CD4-positive, alpha-beta memory T cell (primary cell): ENCODE measurements around the gene EML5. TPM values are rescaled to one million over a fixed set of nuclear protein-coding genes. Genes with fewer than 3 reads are reported as not detected.

Source experiments
- CTCF ChIA-PET: fragments of 350-600 bp; sonication (Branson Sonifier 250); formaldehyde crosslinking; loops from one replicate; lab custom pipeline; 2021; ENCODE audit warnings: inconsistent platforms; ENCODE audit not compliant: partially characterized antibody; lab: Charles Lee
- POLR2A ChIA-PET: fragments of 350-600 bp; sonication (Branson Sonifier 250); formaldehyde crosslinking; loops from one replicate; lab custom pipeline; 2021; ENCODE audit not compliant: partially characterized antibody; lab: Charles Lee
- DNase-seq, 5 donors: peaks; one replicate each; pipeline versions ENCODE4 v3.0.0 to v3.0.0-alpha.2; 2020 to 2022; ENCODE audit warnings: mixed read lengths in 1 of 5
- H3K27ac ChIP-seq: one replicate; pipeline ENCODE4 v1.7.0; 2013; ENCODE audit warnings: low read depth, low read length
- H3K27me3 ChIP-seq: 2 replicates; pipeline ENCODE4 v1.7.0; 2013; ENCODE audit warnings: mild to moderate bottlenecking, low read length, moderate library complexity; ENCODE audit not compliant: insufficient read depth
- H3K36me3 ChIP-seq: 2 replicates; pipeline ENCODE4 v1.7.0; 2013; ENCODE audit warnings: mild to moderate bottlenecking, low read length, moderate library complexity; ENCODE audit not compliant: insufficient read depth
- H3K4me1 ChIP-seq: 2 replicates; pipeline ENCODE4 v1.7.0; 2013; ENCODE audit warnings: mild to moderate bottlenecking, low read length, moderate library complexity; ENCODE audit not compliant: insufficient read depth
- H3K4me3 ChIP-seq, 2 donors: one replicate each; pipeline ENCODE4 v1.7.0; 2013; ENCODE audit warnings: low read length in 2 of 2, mild to moderate bottlenecking in 1 of 2
- H3K9me3 ChIP-seq, 2 donors: one replicate each; pipeline ENCODE4 v1.7.0; 2013; ENCODE audit warnings: low read length in 2 of 2, control low read depth in 1 of 2; ENCODE audit not compliant: control insufficient read depth in 1 of 2
- H3K27ac Mint-ChIP-seq, 7 donors: one replicate each; pipeline ENCODE4 v1.8.0; 2020 to 2021; ENCODE audit warnings: mixed read lengths in 7 of 7, mild to moderate bottlenecking in 6 of 7, inconsistent platforms in 3 of 7, moderate library complexity in 3 of 7
- H3K27me3 Mint-ChIP-seq, 2 donors: one replicate each; pipeline ENCODE4 v1.8.0; 2020 to 2021; ENCODE audit warnings: mixed read lengths in 2 of 2
- H3K36me3 Mint-ChIP-seq, 2 donors: one replicate each; pipeline ENCODE4 v1.8.0; 2020 to 2021; ENCODE audit warnings: mixed read lengths in 2 of 2, inconsistent platforms in 1 of 2, mild to moderate bottlenecking in 1 of 2
- H3K4me1 Mint-ChIP-seq, 4 donors: one replicate each; pipeline ENCODE4 v1.8.0; 2020 to 2021; ENCODE audit warnings: mixed read lengths in 4 of 4, mild to moderate bottlenecking in 1 of 4
- H3K4me3 Mint-ChIP-seq, 8 donors: one replicate each; pipeline ENCODE4 v1.8.0; 2020 to 2021; ENCODE audit warnings: mixed read lengths in 8 of 8, mild to moderate bottlenecking in 7 of 8, moderate library complexity in 6 of 8, inconsistent platforms in 3 of 8
- H3K9me3 Mint-ChIP-seq, 8 donors: one replicate each; pipeline ENCODE4 v1.8.0; 2020 to 2021; ENCODE audit warnings: mixed read lengths in 8 of 8, mild to moderate bottlenecking in 5 of 8, inconsistent platforms in 3 of 8, moderate library complexity in 1 of 8
- intact Hi-C: fragments of 100-400 bp; cut with micrococcal nuclease; formaldehyde crosslinking; loops from one replicate; pipeline ENCODE4 v1.15.1; 2023
- polyA plus RNA-seq, 2 donors: library from polyadenylated mRNA; unstranded; fragments of 300-500 nt; fragmentation: Illumina TruSeq; gene quantifications; one replicate each; pipeline ENCODE4 v1.2.3, GENCODE V29; 2021
- total RNA-seq, 2 experiments: library from RNA; stranded (reverse); gene quantifications; one replicate each; pipeline ENCODE4 v1.2.3, GENCODE V29; 2021

Gene EML5
- total and polyA plus RNA-seq, 4 experiments from 2014 or later, result 0.46 to 5.6 (median 3.1) TPM

- no peak for DNase-seq
- H3K27ac Mint-ChIP-seq, result peak overlapping the region in 1 of 7 donors; percentile 43
- Histone ChIP-seq H3K27me3 (no peaks in the 10 kb centered on the region), H3K27ac (no peak overlapping the region), H3K9me3 (no peaks in the 10 kb centered on the region), H3K36me3 (no peaks in the 10 kb centered on the region), H3K4me3 (no peak overlapping the region), H3K4me1 (no peaks in the 10 kb centered on the region)
- no peak overlapping the region for H3K4me3 Mint-ChIP-seq
- H3K36me3 Mint-ChIP-seq, result peaks cover 14 to 36% of the 10 kb centered on the region in 2 donors
- CTCF ChIA-PET, result interaction anchor here (0.9 to 4.6 kb wide), 12 partner anchors 9 to 209 kb away, joined by 3 to 64 read pairs (median 5); no protein-coding TSS in a partner anchor
- peaks cover 0 to 12% (median 7%) of the 10 kb centered on the region in 8 donors for H3K9me3 Mint-ChIP-seq
- H3K27me3 Mint-ChIP-seq, result no peaks in the 10 kb centered on the region
- intact Hi-C loops, result loop anchor here (5.0 kb wide), 1 partner anchor 349 kb away; no protein-coding TSS in a partner anchor
- peaks cover 0 to 2% (median 0%) of the 10 kb centered on the region in 4 donors for H3K4me1 Mint-ChIP-seq
- POLR2A ChIA-PET, result no interaction called here
Measured at GRCh38 chr14:88668448-88669116, 124.2 kb downstream of the EML5 start.

DNA sequence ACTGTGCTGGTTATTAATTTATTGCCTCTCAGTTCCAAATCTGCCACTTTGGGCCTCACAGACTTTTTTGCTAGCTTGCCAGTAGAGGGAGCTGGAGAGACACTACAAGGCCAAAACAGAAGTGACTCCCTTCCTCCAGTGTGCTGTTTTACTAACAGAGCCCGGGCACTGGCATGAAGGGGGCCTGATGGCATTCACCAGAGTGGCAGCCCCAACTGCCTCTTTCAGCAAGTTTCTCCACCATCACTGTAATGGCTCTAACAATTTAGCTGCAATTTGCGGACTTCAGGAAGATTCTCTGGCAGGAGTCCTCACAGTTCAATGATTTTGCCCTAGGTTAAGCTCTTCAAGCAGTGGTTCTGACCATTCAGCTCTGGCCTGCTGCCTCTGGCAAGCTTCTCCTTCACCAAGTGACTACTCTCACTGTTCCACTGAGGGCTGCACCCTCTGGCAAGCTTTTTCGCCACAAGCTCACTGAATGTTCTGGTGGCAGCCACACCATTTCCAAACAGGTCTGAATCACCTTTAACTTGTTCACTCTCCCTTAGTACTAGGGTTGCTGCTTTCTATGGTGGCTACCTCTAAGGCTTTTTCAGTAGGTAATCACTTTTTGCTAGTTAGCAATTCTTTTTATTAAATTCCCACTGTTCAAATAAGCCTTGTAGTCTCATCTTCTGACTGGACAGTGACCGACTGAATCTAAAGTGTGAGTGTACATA, 125.0 kb downstream of the EML5 start:
- peak; percentile 53 to 60 (median 55) for DNase-seq
- peak overlapping the region in 2 of 7 donors; percentile 24 to 43 for H3K27ac Mint-ChIP-seq
- H3K9me3 ChIP-seq, result no peaks in the 10 kb centered on the region
- peaks cover 0 to 9% (median 7%) of the 10 kb centered on the region in 8 donors for H3K9me3 Mint-ChIP-seq
- no peaks in the 10 kb centered on the region for H3K27me3 ChIP-seq
- no peaks in the 10 kb centered on the region for H3K27me3 Mint-ChIP-seq
- H3K27ac ChIP-seq, result no peak overlapping the region
- H3K36me3 ChIP-seq, result no peaks in the 10 kb centered on the region
- intact Hi-C loops, result loop anchor here (1.0 to 5.0 kb wide), 5 partner anchors 125 to 1248 kb away; partner anchors contain the start of genes EML5 and TTC8
- H3K4me1 ChIP-seq, result no peaks in the 10 kb centered on the region
- POLR2A ChIA-PET, result interaction anchor here (0.8 kb wide), 1 partner anchor 125 kb away, joined by 3 read pairs; the partner anchor contains the start of gene EML5
- H3K4me3 ChIP-seq, result no peak overlapping the region
- H3K4me1 Mint-ChIP-seq, result peaks cover 0 to 2% (median 0%) of the 10 kb centered on the region in 4 donors
- no peak overlapping the region for H3K4me3 Mint-ChIP-seq
- CTCF ChIA-PET, result interaction anchor here (0.9 to 4.6 kb wide), 18 partner anchors 10 to 1246 kb away, joined by 3 to 64 read pairs (median 5); partner anchors contain the start of gene EML5
- H3K36me3 Mint-ChIP-seq, result peaks cover 12 to 29% of the 10 kb centered on the region in 2 donors

DNA sequence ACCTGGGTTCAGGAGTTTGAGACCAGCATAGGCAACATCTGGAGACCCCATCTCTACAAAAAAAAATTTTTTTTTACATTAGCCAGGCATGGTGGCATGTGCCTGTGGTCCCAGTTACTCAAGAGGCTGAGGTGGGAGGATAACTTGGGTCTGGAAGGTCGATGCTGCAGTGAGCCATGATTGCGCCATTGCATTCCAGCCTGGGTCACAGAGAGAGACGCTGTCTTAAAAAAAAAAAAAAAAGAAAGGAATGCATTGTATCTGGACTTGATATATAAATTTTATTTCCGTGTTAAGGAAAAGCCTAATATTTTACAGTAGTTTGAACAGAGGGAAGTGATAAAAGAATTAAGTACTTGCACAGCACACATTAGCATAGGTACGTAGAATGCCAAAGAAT, 132.7 kb downstream of the EML5 start:
- Mint-ChIP-seq H3K27me3 (no peaks in the 10 kb centered on the region), H3K9me3 (peaks cover 0 to 16% (median 9%) of the 10 kb centered on the region in 8 donors), H3K36me3 (peaks cover 29 to 35% of the 10 kb centered on the region in 2 donors), H3K4me1 (no peaks in the 10 kb centered on the region), H3K27ac (no peak overlapping the region), H3K4me3 (no peak overlapping the region)
- intact Hi-C loops, result no loop called here
- H3K9me3 ChIP-seq, result no peaks in the 10 kb centered on the region
- no peak overlapping the region for H3K4me3 ChIP-seq
- no peak overlapping the region for H3K27ac ChIP-seq
- no peaks in the 10 kb centered on the region for H3K4me1 ChIP-seq
- POLR2A ChIA-PET, result no interaction called here
- no peak for DNase-seq
- H3K36me3 ChIP-seq, result no peaks in the 10 kb centered on the region
- H3K27me3 ChIP-seq, result no peaks in the 10 kb centered on the region
- CTCF ChIA-PET, result no interaction called here

- no peak for DNase-seq
- peaks cover 23 to 58% of the 10 kb centered on the region in 2 donors for H3K36me3 Mint-ChIP-seq
- ChIA-PET CTCF (no interaction called here), POLR2A (no interaction called here)
- no peak overlapping the region for H3K27ac ChIP-seq
- no peaks in the 10 kb centered on the region for H3K4me1 Mint-ChIP-seq
- H3K36me3 ChIP-seq, result no peaks in the 10 kb centered on the region
- intact Hi-C loops, result no loop called here
- H3K9me3 Mint-ChIP-seq, result peaks cover 2 to 28% (median 19%) of the 10 kb centered on the region in 8 donors
- no peak overlapping the region for H3K4me3 Mint-ChIP-seq
- H3K27me3 Mint-ChIP-seq, result no peaks in the 10 kb centered on the region
- H3K27me3 ChIP-seq, result no peaks in the 10 kb centered on the region
- no peak overlapping the region for H3K27ac Mint-ChIP-seq
- no peak overlapping the region for H3K4me3 ChIP-seq
- no peaks in the 10 kb centered on the region for H3K4me1 ChIP-seq
- H3K9me3 ChIP-seq, result no peaks in the 10 kb centered on the region
Measured at GRCh38 chr14:88639221-88639620, 153.5 kb downstream of the EML5 start.

DNA sequence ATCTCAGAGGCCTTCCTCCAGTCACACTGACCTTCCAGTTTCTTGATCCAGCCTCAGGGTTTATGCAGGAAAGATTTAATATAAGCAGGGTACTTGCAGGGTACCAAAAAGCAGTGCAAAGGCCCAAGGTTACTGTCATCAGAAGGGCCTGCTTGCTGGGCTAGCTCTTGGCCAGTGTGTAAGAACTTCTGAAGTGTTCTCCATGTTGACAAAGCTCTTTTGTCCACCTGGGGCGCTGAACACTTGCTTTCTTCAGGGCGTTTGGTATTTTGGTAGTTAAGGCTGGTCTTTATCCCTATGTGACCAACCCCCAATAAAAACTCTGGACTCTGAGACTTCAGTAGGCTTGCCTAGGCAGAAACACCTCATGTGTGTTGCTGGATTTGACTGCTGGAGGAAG, 160.2 kb downstream of the EML5 start:
- no peak overlapping the region for H3K4me3 Mint-ChIP-seq
- Histone ChIP-seq H3K36me3 (no peaks in the 10 kb centered on the region), H3K4me1 (no peaks in the 10 kb centered on the region), H3K27me3 (no peaks in the 10 kb centered on the region), H3K9me3 (no peaks in the 10 kb centered on the region), H3K27ac (no peak overlapping the region), H3K4me3 (no peak overlapping the region)
- CTCF ChIA-PET, result no interaction called here
- intact Hi-C loops, result no loop called here
- H3K36me3 Mint-ChIP-seq, result peaks cover 2 to 20% of the 10 kb centered on the region in 2 donors
- peaks cover 0 to 3% (median 0%) of the 10 kb centered on the region in 8 donors for H3K9me3 Mint-ChIP-seq
- POLR2A ChIA-PET, result interaction anchor here (0.7 kb wide), 1 partner anchor 11 kb away, joined by 3 read pairs; no protein-coding TSS in a partner anchor
- no peak for DNase-seq
- no peak overlapping the region for H3K27ac Mint-ChIP-seq
- no peaks in the 10 kb centered on the region for H3K27me3 Mint-ChIP-seq
- no peaks in the 10 kb centered on the region for H3K4me1 Mint-ChIP-seq

DNA sequence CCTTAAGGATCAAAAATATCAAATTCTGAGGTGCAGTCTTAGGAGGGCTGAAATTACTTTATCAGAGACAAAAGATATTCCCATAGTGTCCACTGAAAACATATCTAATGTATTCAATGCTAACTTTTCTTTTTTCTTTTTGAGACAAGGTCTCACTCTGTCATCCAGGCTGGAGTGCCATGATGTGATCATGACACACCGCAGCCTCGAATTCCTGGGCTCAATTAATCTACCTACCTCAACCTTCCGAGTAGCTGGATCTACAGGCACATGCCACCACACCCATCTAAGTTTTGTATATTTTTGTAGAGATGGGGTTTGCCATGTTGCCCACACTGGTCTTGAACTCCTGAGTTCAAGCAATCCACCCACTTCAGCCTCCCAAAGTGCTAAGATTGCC, 161.7 kb downstream of the EML5 start:
- H3K27ac Mint-ChIP-seq, result no peak overlapping the region
- DNase-seq, result no peak
- H3K4me1 ChIP-seq, result no peaks in the 10 kb centered on the region
- intact Hi-C loops, result no loop called here
- H3K27ac ChIP-seq, result no peak overlapping the region
- peaks cover 6 to 10% of the 10 kb centered on the region in 2 donors for H3K36me3 Mint-ChIP-seq
- H3K36me3 ChIP-seq, result no peaks in the 10 kb centered on the region
- H3K9me3 Mint-ChIP-seq, result no peaks in the 10 kb centered on the region
- H3K4me1 Mint-ChIP-seq, result no peaks in the 10 kb centered on the region
- H3K27me3 ChIP-seq, result no peaks in the 10 kb centered on the region
- H3K4me3 ChIP-seq, result no peak overlapping the region
- no peaks in the 10 kb centered on the region for H3K27me3 Mint-ChIP-seq
- H3K9me3 ChIP-seq, result no peaks in the 10 kb centered on the region
- H3K4me3 Mint-ChIP-seq, result no peak overlapping the region
- CTCF ChIA-PET, result no interaction called here
- POLR2A ChIA-PET, result no interaction called here

DNA sequence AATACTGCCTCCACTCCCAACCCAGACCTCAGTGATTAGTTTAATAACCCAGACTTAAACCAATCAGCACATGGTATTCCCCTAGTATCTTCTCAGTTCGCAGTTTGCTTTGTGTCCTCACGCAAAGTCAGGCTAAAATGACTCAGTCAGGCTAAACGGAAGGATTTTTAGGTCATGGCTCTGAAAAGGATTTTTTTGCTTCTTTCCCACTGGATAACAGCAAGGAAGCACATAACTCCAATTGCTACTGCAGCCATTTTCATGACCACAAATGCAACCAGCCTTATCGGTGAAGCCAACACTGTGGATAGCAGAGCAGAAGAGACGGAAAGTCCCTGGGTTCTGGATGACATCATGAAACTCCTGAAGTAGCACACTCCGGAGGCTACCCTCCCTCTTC, 162.2 kb downstream of the EML5 start:
- Histone ChIP-seq H3K4me1 (no peaks in the 10 kb centered on the region), H3K27me3 (no peaks in the 10 kb centered on the region), H3K4me3 (no peak overlapping the region), H3K36me3 (no peaks in the 10 kb centered on the region), H3K9me3 (no peaks in the 10 kb centered on the region), H3K27ac (no peak overlapping the region)
- intact Hi-C loops, result no loop called here
- no peaks in the 10 kb centered on the region for H3K27me3 Mint-ChIP-seq
- ChIA-PET CTCF (no interaction called here), POLR2A (no interaction called here)
- no peaks in the 10 kb centered on the region for H3K4me1 Mint-ChIP-seq
- DNase-seq, result no peak
- no peak overlapping the region for H3K4me3 Mint-ChIP-seq
- H3K9me3 Mint-ChIP-seq, result no peaks in the 10 kb centered on the region
- peaks cover 6 to 10% of the 10 kb centered on the region in 2 donors for H3K36me3 Mint-ChIP-seq
- no peak overlapping the region for H3K27ac Mint-ChIP-seq
